Activated naive CD8-positive, alpha-beta T cell treated with anti-CD3 and anti-CD28 coated beads for 36 hours (primary cell): Measurements from ENCODE around the gene NET1. TPM values are rescaled to one million over a fixed set of nuclear protein-coding genes. Genes with fewer than 3 reads are reported as not detected.
"Not testable (repeated sequence)": the region's sequence is repeated elsewhere in the genome, so short reads cannot be mapped to it uniquely, and the experiment has no call there.

Source experiments
- DNase-seq: peaks from one replicate; pipeline ENCODE4 v3.0.0; 2021
- H3K27ac Mint-ChIP-seq: one replicate; pipeline ENCODE4 v1.8.0; 2022; ENCODE audit warnings: mild to moderate bottlenecking, moderate library complexity, mixed read lengths
- H3K27me3 Mint-ChIP-seq: one replicate; pipeline ENCODE4 v1.8.0; 2022; ENCODE audit warnings: mild to moderate bottlenecking, mixed read lengths
- H3K36me3 Mint-ChIP-seq: one replicate; pipeline ENCODE4 v1.8.0; 2021; ENCODE audit warnings: mild to moderate bottlenecking, mixed read lengths
- H3K4me1 Mint-ChIP-seq: one replicate; pipeline ENCODE4 v1.8.0; 2021; ENCODE audit warnings: mixed read lengths
- H3K4me3 Mint-ChIP-seq: one replicate; pipeline ENCODE4 v1.8.0; 2022; ENCODE audit warnings: mild to moderate bottlenecking, moderate library complexity, mixed read lengths
- H3K9me3 Mint-ChIP-seq: one replicate; pipeline ENCODE4 v1.8.0; 2022; ENCODE audit warnings: mixed read lengths
- total RNA-seq, 2 experiments: library from RNA; stranded (reverse); gene quantifications; one replicate each; pipeline ENCODE4 v1.2.3, GENCODE V29; 2021

Gene NET1
- total RNA-seq, 2 experiments from 2014 or later = 30.6 to 30.7 TPM

GRCh38 chr10:5387169-5387568 lies 25.2 kb upstream of the NET1 start:
- Mint-ChIP-seq H3K27ac (no peak overlapping the region), H3K4me3 (no peak overlapping the region), H3K4me1 (no peaks in the 10 kb centered on the region), H3K27me3 (peaks cover 3% of the 10 kb centered on the region), H3K9me3 (peaks cover 25% of the 10 kb centered on the region), H3K36me3 (peaks cover 3% of the 10 kb centered on the region)
- no peak for DNase-seq

GRCh38 chr10:5390607-5391205 lies 21.7 kb upstream of the NET1 start:
- Mint-ChIP-seq H3K27ac (no peak overlapping the region), H3K9me3 (peaks cover 25% of the 10 kb centered on the region), H3K4me3 (no peak overlapping the region), H3K36me3 (peaks cover 3% of the 10 kb centered on the region), H3K27me3 (no peaks in the 10 kb centered on the region), H3K4me1 (no peaks in the 10 kb centered on the region)
- DNase-seq = no peak

- H3K36me3 Mint-ChIP-seq = peaks cover 3% of the 10 kb centered on the region
- no peak overlapping the region for H3K27ac Mint-ChIP-seq
- no peaks in the 10 kb centered on the region for H3K4me1 Mint-ChIP-seq
- DNase-seq = no peak
- H3K4me3 Mint-ChIP-seq = no peak overlapping the region
- peaks cover 25% of the 10 kb centered on the region for H3K9me3 Mint-ChIP-seq
- H3K27me3 Mint-ChIP-seq = no peaks in the 10 kb centered on the region
These were observed 20.6 kb upstream of the NET1 start for GRCh38 chr10:5391790-5392189.

- Mint-ChIP-seq H3K4me3 (no peak overlapping the region), H3K36me3 (peaks cover 3% of the 10 kb centered on the region)
These were observed 18.8 kb upstream of the NET1 start for GRCh38 chr10:5393529-5393928.

GRCh38 chr10:5395168-5395567 lies 17.2 kb upstream of the NET1 start:
- Mint-ChIP-seq H3K27me3 (peaks cover 3% of the 10 kb centered on the region), H3K27ac (no peak overlapping the region), H3K4me3 (no peak overlapping the region), H3K9me3 (peaks cover 11% of the 10 kb centered on the region), H3K4me1 (no peaks in the 10 kb centered on the region), H3K36me3 (peaks cover 3% of the 10 kb centered on the region)
- DNase-seq = no peak

More at GRCh38 chr10:5393529-5393928, 18.8 kb upstream of the NET1 start:
- peaks cover 2% of the 10 kb centered on the region for H3K27me3 Mint-ChIP-seq
- H3K27ac Mint-ChIP-seq = no peak overlapping the region
- H3K9me3 Mint-ChIP-seq = peaks cover 21% of the 10 kb centered on the region
- H3K4me1 Mint-ChIP-seq = no peaks in the 10 kb centered on the region
- DNase-seq = no peak

- no peaks in the 10 kb centered on the region for H3K36me3 Mint-ChIP-seq
- no peaks in the 10 kb centered on the region for H3K4me1 Mint-ChIP-seq
- H3K4me3 Mint-ChIP-seq = no peak overlapping the region
- H3K9me3 Mint-ChIP-seq = no peaks in the 10 kb centered on the region
- peaks cover 3% of the 10 kb centered on the region for H3K27me3 Mint-ChIP-seq
- no peak overlapping the region for H3K27ac Mint-ChIP-seq
- no peak for DNase-seq
These were observed 15.6 kb upstream of the NET1 start for GRCh38 chr10:5396556-5397300.

- no peak overlapping the region for H3K27ac Mint-ChIP-seq
- no peak overlapping the region for H3K4me3 Mint-ChIP-seq
- H3K9me3 Mint-ChIP-seq = no peaks in the 10 kb centered on the region
- no peaks in the 10 kb centered on the region for H3K4me1 Mint-ChIP-seq
- peaks cover 3% of the 10 kb centered on the region for H3K27me3 Mint-ChIP-seq
- no peaks in the 10 kb centered on the region for H3K36me3 Mint-ChIP-seq
- no peak for DNase-seq
These were observed 13.0 kb upstream of the NET1 start for GRCh38 chr10:5399332-5399731.

- Mint-ChIP-seq H3K9me3 (no peaks in the 10 kb centered on the region), H3K27me3 (peaks cover 3% of the 10 kb centered on the region), H3K4me1 (no peaks in the 10 kb centered on the region), H3K4me3 (no peak overlapping the region), H3K27ac (no peak overlapping the region), H3K36me3 (no peaks in the 10 kb centered on the region)
- DNase-seq = no peak
These were observed 11.7 kb upstream of the NET1 start for GRCh38 chr10:5400468-5401240.

GRCh38 chr10:5402798-5403197 lies 9.6 kb upstream of the NET1 start:
- no peaks in the 10 kb centered on the region for H3K36me3 Mint-ChIP-seq
- no peak overlapping the region for H3K4me3 Mint-ChIP-seq
- H3K4me1 Mint-ChIP-seq = no peaks in the 10 kb centered on the region
- DNase-seq = no peak
- peaks cover 4% of the 10 kb centered on the region for H3K27me3 Mint-ChIP-seq
- H3K9me3 Mint-ChIP-seq = no peaks in the 10 kb centered on the region
- H3K27ac Mint-ChIP-seq = no peak overlapping the region

GRCh38 chr10:5404208-5405041 lies 7.9 kb upstream of the NET1 start, which contains the start of gene TUBAL3:
Gene TUBAL3 (minus strand): TSS chr10:5404828. CDS start chr10:5404792, 36 bp downstream.
- DNase-seq = no peak
- H3K9me3 Mint-ChIP-seq = no peaks in the 10 kb centered on the region

GRCh38 chr10:5406918-5407317 lies 5.4 kb upstream of the NET1 start:
- no peak for DNase-seq
- Mint-ChIP-seq H3K27ac (no peak overlapping the region), H3K9me3 (peaks cover 2% of the 10 kb centered on the region), H3K4me1 (no peaks in the 10 kb centered on the region), H3K27me3 (peaks cover 27% of the 10 kb centered on the region), H3K4me3 (no peak overlapping the region), H3K36me3 (no peaks in the 10 kb centered on the region)

More at GRCh38 chr10:5404208-5405041, 7.9 kb upstream of the NET1 start, which contains the start of gene TUBAL3:
- Mint-ChIP-seq H3K36me3 (no peaks in the 10 kb centered on the region), H3K4me1 (no peaks in the 10 kb centered on the region), H3K27ac (no peak within 1 kb of the TSS), H3K27me3 (peaks cover 7% of the 10 kb centered on the region), H3K4me3 (no peak within 1 kb of the TSS)

- H3K4me3 Mint-ChIP-seq, H3K4me1 Mint-ChIP-seq, H3K27ac Mint-ChIP-seq, H3K36me3 Mint-ChIP-seq, DNase-seq, H3K9me3 Mint-ChIP-seq: not testable (repeated sequence)
- peaks cover 31% of the 10 kb centered on the region for H3K27me3 Mint-ChIP-seq
These were observed 1.6 kb upstream of the NET1 start for GRCh38 chr10:5410787-5411186.

- H3K4me3 Mint-ChIP-seq = peak overlapping the region; percentile 81
- peaks cover 1% of the 10 kb centered on the region for H3K4me1 Mint-ChIP-seq
- no peak for DNase-seq
- peaks cover 2% of the 10 kb centered on the region for H3K9me3 Mint-ChIP-seq
- no peak overlapping the region for H3K27ac Mint-ChIP-seq
- peaks cover 2% of the 10 kb centered on the region for H3K36me3 Mint-ChIP-seq
- H3K27me3 Mint-ChIP-seq = peaks cover 31% of the 10 kb centered on the region
These were observed 448 bp upstream of the NET1 start for GRCh38 chr10:5411941-5412276.

- H3K36me3 Mint-ChIP-seq = peaks cover 12% of the 10 kb centered on the region
- H3K9me3 Mint-ChIP-seq = peaks cover 6% of the 10 kb centered on the region
- peaks cover 1% of the 10 kb centered on the region for H3K4me1 Mint-ChIP-seq
- H3K27ac Mint-ChIP-seq = no peak overlapping the region
- peaks cover 28% of the 10 kb centered on the region for H3K27me3 Mint-ChIP-seq
- no peak overlapping the region for H3K4me3 Mint-ChIP-seq
- DNase-seq = no peak
These were observed 918 bp downstream of the NET1 start for GRCh38 chr10:5413012-5413938.
